Activated naive CD8-positive, alpha-beta T cell (primary cell): Measurements from ENCODE around the gene SHANK1.

Source experiments
- H3K27ac Mint-ChIP-seq: one replicate; pipeline ENCODE4 v1.8.0; 2021; ENCODE audit warnings: mixed read lengths
- H3K27me3 Mint-ChIP-seq: one replicate; pipeline ENCODE4 v1.8.0; 2021; ENCODE audit warnings: mixed read lengths
- H3K36me3 Mint-ChIP-seq: one replicate; pipeline ENCODE4 v1.8.0; 2021; ENCODE audit warnings: mixed read lengths
- H3K4me1 Mint-ChIP-seq: one replicate; pipeline ENCODE4 v1.8.0; 2021; ENCODE audit warnings: low read depth, mixed read lengths
- H3K4me3 Mint-ChIP-seq: one replicate; pipeline ENCODE4 v1.8.0; 2021; ENCODE audit warnings: mild to moderate bottlenecking, mixed read lengths
- H3K9me3 Mint-ChIP-seq: one replicate; pipeline ENCODE4 v1.8.0; 2021; ENCODE audit warnings: low read depth, mixed read lengths

The SHANK1 gene

GRCh38 chr19:50710094-50710493, 9.5 kb downstream of the SHANK1 start:
- peaks cover 3% of the 10 kb centered on the region for H3K27me3 Mint-ChIP-seq
- no peaks in the 10 kb centered on the region for H3K36me3 Mint-ChIP-seq
- peaks cover 21% of the 10 kb centered on the region for H3K4me1 Mint-ChIP-seq
- no peaks in the 10 kb centered on the region for H3K9me3 Mint-ChIP-seq
- no peak overlapping the region for H3K27ac Mint-ChIP-seq
- H3K4me3 Mint-ChIP-seq, result no peak overlapping the region

- H3K9me3 Mint-ChIP-seq, result no peaks in the 10 kb centered on the region
- no peak overlapping the region for H3K27ac Mint-ChIP-seq
- no peaks in the 10 kb centered on the region for H3K36me3 Mint-ChIP-seq
- peaks cover 11% of the 10 kb centered on the region for H3K4me1 Mint-ChIP-seq
- peaks cover 7% of the 10 kb centered on the region for H3K27me3 Mint-ChIP-seq
- no peak overlapping the region for H3K4me3 Mint-ChIP-seq
Measured at GRCh38 chr19:50708179-50708879, 11.3 kb downstream of the SHANK1 start.

GRCh38 chr19:50706387-50706786, 13.2 kb downstream of the SHANK1 start:
- no peak overlapping the region for H3K4me3 Mint-ChIP-seq
- H3K4me1 Mint-ChIP-seq, result peaks cover 2% of the 10 kb centered on the region
- H3K9me3 Mint-ChIP-seq, result no peaks in the 10 kb centered on the region
- no peaks in the 10 kb centered on the region for H3K36me3 Mint-ChIP-seq
- peaks cover 7% of the 10 kb centered on the region for H3K27me3 Mint-ChIP-seq
- H3K27ac Mint-ChIP-seq, result no peak overlapping the region

- H3K27me3 Mint-ChIP-seq, result peaks cover 7% of the 10 kb centered on the region
- no peaks in the 10 kb centered on the region for H3K9me3 Mint-ChIP-seq
- H3K36me3 Mint-ChIP-seq, result no peaks in the 10 kb centered on the region
- no peak overlapping the region for H3K27ac Mint-ChIP-seq
- peaks cover 2% of the 10 kb centered on the region for H3K4me1 Mint-ChIP-seq
- no peak overlapping the region for H3K4me3 Mint-ChIP-seq
Measured at GRCh38 chr19:50705422-50706019, 14.1 kb downstream of the SHANK1 start.

GRCh38 chr19:50703915-50704796, 15.4 kb downstream of the SHANK1 start:
- H3K36me3 Mint-ChIP-seq, result no peaks in the 10 kb centered on the region
- H3K4me1 Mint-ChIP-seq, result peaks cover 2% of the 10 kb centered on the region
- no peaks in the 10 kb centered on the region for H3K9me3 Mint-ChIP-seq
- H3K27ac Mint-ChIP-seq, result no peak overlapping the region
- H3K4me3 Mint-ChIP-seq, result no peak overlapping the region
- peaks cover 11% of the 10 kb centered on the region for H3K27me3 Mint-ChIP-seq

GRCh38 chr19:50702871-50703829, 16.5 kb downstream of the SHANK1 start:
- H3K27me3 Mint-ChIP-seq, result peaks cover 12% of the 10 kb centered on the region
- H3K27ac Mint-ChIP-seq, result no peak overlapping the region

GRCh38 chr19:50702158-50702870, 17.3 kb downstream of the SHANK1 start:
- H3K4me1 Mint-ChIP-seq, result peaks cover 2% of the 10 kb centered on the region
- peaks cover 12% of the 10 kb centered on the region for H3K27me3 Mint-ChIP-seq
- H3K36me3 Mint-ChIP-seq, result no peaks in the 10 kb centered on the region
- no peaks in the 10 kb centered on the region for H3K9me3 Mint-ChIP-seq
- H3K27ac Mint-ChIP-seq, result no peak overlapping the region
- H3K4me3 Mint-ChIP-seq, result no peak overlapping the region

More at GRCh38 chr19:50702871-50703829, 16.5 kb downstream of the SHANK1 start:
- Mint-ChIP-seq H3K4me1 (peaks cover 2% of the 10 kb centered on the region), H3K9me3 (no peaks in the 10 kb centered on the region), H3K36me3 (no peaks in the 10 kb centered on the region), H3K4me3 (no peak overlapping the region)

GRCh38 chr19:50701367-50701985, 18.1 kb downstream of the SHANK1 start:
- peaks cover 3% of the 10 kb centered on the region for H3K4me1 Mint-ChIP-seq
- H3K4me3 Mint-ChIP-seq, result no peak overlapping the region
- H3K27me3 Mint-ChIP-seq, result peaks cover 18% of the 10 kb centered on the region
- H3K36me3 Mint-ChIP-seq, result no peaks in the 10 kb centered on the region
- no peak overlapping the region for H3K27ac Mint-ChIP-seq
- no peaks in the 10 kb centered on the region for H3K9me3 Mint-ChIP-seq

- Mint-ChIP-seq H3K27me3 (peaks cover 19% of the 10 kb centered on the region), H3K4me1 (peaks cover 4% of the 10 kb centered on the region), H3K36me3 (no peaks in the 10 kb centered on the region), H3K4me3 (no peak overlapping the region), H3K9me3 (no peaks in the 10 kb centered on the region), H3K27ac (no peak overlapping the region)
Measured at GRCh38 chr19:50697414-50698124, 22.0 kb downstream of the SHANK1 start.

- peaks cover 4% of the 10 kb centered on the region for H3K4me1 Mint-ChIP-seq
- H3K27ac Mint-ChIP-seq, result no peak overlapping the region
- H3K36me3 Mint-ChIP-seq, result no peaks in the 10 kb centered on the region
- peaks cover 28% of the 10 kb centered on the region for H3K27me3 Mint-ChIP-seq
- no peak overlapping the region for H3K4me3 Mint-ChIP-seq
- no peaks in the 10 kb centered on the region for H3K9me3 Mint-ChIP-seq
Measured at GRCh38 chr19:50696094-50696483, 23.5 kb downstream of the SHANK1 start.

GRCh38 chr19:50695251-50696093, 24.1 kb downstream of the SHANK1 start:
- peaks cover 33% of the 10 kb centered on the region for H3K27me3 Mint-ChIP-seq
- H3K4me3 Mint-ChIP-seq, result no peak overlapping the region
- no peaks in the 10 kb centered on the region for H3K36me3 Mint-ChIP-seq
- H3K27ac Mint-ChIP-seq, result no peak overlapping the region
- no peaks in the 10 kb centered on the region for H3K9me3 Mint-ChIP-seq
- H3K4me1 Mint-ChIP-seq, result peaks cover 4% of the 10 kb centered on the region

GRCh38 chr19:50694815-50695145, 24.8 kb downstream of the SHANK1 start:
- Mint-ChIP-seq H3K4me3 (no peak overlapping the region), H3K36me3 (no peaks in the 10 kb centered on the region), H3K4me1 (peaks cover 4% of the 10 kb centered on the region), H3K27me3 (peaks cover 30% of the 10 kb centered on the region), H3K9me3 (no peaks in the 10 kb centered on the region), H3K27ac (no peak overlapping the region)
